ENCODE measurements around the gene FLNC.
A peak's percentile ranks its signal among the peaks of the same experiment; 100 is the strongest.

FLNC gene

DNA sequence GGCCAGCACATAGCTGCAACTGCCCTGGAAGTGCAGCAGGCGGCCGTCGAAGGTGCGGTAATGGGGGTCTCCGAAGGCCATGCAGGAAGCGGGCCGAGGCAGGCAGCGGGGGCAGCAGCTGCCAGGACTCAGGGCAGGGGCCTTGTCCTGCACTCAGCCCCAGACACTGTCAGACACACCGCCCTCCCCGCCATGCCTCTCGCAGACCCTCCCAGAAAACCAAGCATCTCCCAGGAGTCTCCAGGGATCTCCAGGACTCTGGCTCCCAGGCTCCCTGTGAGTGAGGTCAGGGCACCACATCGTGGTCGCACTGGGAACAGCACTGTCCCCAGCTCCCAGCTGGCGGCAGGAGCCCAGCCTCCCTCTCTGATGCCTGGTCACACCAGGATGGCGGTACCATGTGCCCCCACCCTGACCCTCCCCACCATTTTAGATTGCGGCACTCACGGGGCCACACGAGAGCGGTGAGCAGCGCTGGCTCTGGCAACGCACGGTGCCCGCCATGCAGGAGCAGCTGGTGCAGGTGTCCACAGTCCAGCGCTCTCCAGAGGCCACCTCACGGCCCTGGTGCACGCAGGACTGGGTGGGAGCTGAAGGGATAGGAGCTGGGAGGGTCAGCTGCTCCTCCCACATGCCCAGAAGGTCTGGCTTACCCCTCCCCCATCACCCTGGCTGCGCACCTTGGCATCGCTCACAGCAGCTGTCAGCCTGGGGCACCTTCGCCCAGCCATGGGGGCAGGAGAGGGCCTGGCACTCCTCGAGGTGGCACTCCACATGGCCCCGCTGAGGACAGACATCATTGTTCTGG lies 49.9 kb downstream of the FLNC start:
- DNase-seq: peak; percentile 66

DNA sequence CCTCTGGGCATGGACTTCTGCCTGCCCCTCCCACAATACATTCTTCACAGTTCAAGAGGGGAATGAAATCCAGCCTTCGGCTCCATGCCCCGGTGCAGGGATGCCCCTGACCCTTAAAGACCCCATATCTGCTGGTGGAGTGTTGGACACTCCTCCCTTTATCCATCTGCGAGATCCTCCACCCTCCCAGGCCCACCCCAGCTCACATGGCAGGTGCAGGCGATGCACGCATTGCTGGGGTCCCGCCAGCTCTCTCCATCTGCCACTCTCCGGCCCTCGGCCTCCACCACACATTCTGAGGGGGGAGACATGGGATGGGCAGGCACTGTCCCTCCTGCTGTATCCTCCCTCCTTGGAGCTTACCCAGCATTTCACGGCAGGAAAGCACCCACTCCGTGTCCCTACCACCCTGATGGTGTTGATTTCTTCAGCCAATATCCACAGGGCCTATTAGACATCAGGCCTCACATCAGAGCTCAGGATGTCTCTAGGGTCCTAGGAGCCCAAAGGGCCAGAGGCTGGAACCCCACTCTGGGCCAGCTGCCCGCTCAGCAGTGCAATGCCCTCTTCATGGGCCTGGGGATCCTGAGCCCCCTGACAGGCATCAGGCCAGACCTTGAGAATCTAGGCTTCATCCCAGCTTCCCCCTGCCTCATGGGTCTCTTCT lies 50.7 kb downstream of the FLNC start:
- DNase-seq: no peak

DNA sequence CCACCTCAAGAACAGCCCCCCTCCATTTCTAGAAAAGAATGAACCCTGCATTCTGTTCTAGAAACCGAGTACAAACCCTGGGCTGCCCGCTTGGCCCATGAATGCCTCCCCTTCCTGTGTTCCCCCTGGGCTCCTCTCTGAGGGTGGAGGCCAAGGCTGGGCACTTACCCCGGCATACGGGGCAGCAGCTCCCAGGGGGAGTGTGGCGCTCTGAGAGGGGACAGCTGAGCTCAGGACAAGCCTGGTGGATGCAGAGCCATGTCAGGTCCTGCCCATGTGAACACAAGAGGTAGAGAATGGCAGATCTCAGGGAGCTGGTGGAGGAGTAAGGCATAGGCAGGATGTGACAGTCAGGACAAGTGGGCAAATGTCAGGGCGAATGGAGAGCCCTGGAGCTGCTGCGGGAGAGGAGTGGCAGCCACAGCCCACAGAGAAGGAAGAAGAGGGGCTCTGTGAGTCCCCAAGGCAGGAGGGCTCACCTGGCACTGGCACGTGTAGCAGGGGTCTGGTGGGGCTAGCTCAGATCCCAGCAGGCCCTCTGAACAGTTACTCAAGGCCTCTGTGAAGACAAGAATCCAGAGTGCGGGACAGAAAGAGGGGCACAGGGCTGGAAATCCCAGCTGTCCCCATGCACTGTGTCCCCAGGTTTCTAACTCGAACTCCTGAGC lies 51.4 kb downstream of the FLNC start:
- no peak for DNase-seq

DNA sequence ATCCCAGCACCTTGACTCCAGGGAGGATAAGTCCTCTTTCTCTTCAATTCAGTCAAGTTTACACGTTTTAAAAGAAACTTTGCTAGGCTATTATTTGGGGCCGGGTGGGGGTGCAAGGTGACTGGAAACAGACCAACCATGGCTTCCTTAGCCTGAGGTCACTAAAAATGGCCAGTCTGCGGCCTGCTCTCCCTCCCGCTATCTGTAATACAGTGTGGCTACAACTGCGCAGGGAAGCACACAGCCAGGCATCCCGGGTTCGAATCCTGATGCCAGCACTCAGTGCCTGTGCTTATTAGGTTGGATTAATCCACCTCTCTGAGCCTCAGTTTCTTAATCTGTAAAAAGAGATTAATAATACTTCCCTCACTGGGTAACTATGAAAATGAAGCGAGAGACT lies 51.9 kb downstream of the FLNC start:
- DNase-seq: no peak

DNA sequence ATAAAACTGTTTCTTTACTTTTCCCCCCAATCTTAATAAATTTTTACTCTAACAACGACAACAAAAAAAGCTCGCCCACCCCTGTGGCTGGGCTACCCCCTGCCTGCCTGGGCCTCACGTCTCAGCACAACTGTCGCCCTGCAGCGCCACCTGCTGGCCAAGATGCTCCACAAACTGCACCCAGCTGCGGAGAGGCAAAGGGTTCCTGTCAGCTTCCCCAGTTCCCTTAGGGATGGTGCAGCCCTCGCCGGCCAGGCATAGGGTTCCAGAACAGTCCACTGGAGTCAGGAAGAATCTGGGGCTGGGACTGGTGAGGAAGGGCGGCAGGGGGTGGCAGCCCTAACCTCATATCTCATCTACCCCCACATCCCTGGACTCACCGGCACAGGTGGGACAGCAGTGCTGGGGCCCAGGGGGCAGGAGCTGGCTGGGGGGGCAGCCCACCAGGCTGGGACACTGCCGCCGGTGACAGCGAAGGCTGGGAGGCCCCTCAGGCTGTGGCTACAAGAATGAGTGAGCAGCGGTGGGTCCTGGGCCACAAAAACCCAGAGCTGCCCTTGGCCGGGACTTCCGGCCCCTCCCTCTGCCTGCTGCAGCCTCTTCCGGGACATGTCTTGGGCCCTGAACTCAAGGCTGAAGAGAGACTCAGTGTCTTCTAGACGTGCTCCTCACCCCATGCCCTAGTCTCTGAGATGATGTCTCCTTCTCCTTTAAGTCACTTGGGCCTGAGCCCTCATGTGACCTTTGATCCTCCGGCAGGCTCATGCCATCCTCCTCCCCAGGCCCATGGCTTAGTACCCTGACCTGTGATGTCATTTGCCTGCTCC lies 53.6 kb downstream of the FLNC start:
- DNase-seq: peak; percentile 62

DNA sequence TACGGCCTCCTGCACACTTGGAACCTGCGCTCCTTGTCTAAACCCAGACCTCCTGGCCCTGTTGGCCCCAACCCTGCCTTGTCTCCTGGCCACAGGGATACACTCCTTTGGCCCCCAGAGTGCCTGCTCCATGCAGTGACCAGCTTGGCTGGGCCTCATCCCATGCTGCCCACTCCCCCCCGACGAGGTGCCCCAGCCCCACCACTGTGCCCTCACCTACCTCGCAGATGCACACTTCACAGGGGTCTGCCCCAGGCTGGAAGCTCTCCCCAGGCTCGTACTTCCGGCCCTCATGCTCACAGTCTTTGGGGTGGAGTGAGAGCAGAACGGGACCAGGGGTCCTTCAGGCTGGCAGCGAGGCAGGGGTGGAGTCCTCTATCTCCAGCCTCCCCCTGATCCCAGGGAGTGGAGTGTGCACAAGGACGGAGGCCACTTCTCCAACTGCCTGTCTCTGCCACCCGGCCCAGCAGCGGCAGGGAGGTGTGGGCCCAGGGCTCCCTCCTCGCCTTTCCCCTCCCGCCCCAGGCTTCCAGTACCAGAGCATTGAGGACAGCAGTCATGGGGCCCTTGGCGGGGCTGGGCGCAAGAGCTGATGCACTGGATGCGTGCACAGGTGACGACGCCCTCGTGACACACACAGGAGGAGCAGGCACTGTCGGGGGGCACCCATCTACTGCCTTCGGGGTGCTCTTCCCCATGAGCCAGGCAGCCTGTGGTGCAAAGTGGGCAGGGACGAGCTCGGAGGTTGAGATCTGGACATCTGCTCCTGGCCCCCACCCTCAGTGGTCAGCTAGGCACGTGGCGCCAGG lies 54.6 kb downstream of the FLNC start:
- DNase-seq: no peak

DNA sequence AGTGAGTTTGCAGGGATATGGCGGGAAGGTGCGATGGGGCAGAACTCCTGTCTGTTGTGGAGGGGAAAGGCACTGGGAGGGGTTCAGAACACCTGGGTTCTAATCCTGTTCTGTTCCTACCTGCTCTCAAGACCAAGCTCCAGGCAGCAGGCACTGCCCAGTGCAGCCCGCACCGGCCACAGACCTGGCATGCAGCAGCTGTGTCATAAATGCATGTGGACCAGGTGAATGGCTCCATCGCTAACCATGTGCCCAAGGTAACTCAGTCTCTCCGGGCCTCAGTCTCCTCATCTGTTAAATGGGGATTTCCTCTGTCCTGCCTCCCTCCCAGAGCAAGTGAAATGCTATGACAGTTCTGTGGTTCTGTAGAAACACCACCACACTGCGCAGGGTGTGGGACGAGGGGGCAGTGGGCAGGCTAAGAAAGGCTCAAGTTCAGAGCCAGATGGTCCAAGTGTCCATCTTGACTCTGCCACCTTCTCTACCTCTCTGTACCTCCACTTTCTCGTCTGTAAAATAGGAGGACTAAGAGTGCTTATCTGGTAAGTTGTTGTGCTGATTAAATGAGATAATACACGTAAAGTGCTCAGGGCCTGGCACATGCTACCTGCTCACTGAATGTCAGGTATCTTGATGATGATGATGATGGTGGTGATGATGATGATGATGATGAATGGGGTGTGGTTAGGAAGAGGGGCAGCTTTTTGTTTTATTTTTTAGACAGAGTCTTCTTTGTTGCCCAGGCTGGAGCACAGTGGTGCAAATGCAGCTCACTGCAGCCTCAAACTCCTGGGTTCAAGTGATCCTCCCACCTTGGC lies 55.4 kb downstream of the FLNC start:
- no peak for DNase-seq

DNA sequence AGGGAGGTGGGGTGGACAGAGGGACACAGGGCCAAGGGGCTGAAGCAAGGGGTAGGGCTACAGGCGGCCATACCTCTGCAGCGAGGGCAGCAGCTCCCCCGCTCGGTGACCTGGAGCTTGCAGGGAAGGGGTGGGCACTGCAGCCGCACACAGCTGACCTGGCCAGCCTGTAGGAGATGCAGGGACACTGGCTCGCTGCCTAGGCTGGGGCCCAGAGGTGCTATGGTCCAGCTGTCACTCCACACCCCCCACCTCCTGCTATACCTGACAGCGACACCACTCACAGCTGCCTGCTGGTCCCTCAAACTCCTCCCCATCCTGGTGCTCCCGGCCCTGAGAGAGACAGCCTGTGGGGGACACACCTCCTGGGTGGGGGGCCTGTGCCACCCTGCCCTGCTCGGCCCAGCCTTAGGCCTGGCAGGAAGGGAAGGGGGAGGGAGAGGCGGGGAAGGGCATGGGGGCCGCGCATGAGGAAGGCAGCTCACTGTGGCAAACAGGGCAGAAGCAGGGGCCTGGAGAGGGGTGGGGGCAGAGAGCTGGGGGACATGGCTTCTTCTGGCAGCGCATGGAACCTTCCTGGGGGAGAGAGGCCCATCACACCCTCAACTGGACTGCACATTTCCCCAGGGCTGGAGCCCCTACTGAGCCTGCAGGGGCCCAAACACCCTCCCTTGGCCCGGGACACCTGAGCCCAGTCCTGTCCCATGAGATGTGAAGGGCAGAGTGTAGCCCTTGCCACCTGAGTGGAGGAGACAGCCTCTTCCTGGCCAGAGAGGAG lies 56.4 kb downstream of the FLNC start:
- no peak for DNase-seq

DNA sequence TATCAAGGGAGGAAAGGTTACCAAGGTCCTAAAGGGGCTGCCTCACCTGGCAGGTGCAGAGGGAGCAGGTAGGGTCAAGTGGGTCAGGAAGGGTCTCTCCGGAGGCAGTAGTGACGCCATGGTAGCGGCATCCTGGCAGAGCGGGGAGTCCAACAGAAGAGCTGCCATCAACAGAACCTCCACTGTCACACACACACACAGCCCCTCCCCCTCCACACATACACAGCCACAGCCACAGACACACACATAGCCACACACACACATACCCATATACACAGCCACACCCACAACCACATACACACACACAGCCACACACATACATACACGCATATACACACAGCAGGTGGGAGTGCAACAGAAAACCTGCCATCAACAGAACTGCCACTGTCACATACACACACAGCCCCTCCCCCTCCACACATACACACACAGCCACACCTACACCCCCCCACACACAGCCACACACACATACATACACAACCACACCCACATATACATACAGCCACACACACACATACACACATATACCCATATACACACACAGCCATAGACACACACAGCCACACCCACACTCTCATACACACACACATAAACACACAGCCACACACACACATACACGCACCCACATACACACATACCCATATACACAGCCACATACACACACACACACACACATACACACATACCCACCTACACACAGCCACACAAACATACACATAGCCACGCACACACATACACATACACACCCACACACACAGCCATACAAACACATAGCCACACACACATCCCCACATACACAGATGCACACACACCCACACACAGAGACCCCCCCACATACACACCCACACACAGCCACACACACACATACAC lies 57.2 kb downstream of the FLNC start:
- DNase-seq: no peak

DNA sequence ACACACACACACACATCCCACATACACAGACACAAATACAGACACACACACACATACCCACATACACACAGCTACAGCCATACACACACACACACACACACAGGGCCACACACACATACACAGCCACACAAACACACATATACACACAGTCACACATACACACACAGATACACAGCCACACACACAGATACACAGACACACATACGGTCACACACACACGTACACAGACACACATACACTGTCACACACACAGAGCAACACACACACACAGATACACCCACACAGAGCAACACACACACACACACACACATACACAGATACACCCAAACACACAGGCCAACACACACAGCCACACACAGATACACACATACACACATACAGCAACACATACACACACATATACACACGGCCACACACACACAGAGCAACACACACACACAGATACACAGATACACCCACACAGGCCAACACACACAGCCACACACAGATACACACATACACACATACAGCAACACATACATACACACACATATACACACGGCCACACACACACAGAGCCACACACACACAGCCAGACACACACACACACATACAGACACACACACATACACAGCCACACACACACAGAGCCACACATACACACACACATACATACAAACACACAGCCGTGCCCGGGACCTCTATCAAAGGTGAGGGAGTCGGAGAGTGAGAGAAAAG lies 58.0 kb downstream of the FLNC start:
- DNase-seq: no peak

DNA sequence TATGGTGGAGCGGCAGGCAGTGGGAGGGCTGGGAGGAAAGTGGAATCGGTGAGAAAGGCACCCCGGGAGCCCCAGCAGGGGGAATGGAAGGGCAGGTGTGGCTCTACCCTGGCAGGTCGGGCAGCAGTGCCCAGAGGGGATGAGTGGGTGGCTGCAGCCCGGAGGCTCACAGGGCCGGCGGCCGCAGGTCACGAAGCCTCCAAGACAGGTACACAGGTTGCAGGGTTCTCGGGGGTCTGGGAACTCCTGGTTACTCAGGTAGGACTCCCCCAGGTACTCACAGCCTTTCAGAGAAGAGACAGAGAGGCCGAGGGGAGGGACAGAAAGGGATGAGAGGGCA lies 58.5 kb downstream of the FLNC start:
- no peak for DNase-seq

DNA sequence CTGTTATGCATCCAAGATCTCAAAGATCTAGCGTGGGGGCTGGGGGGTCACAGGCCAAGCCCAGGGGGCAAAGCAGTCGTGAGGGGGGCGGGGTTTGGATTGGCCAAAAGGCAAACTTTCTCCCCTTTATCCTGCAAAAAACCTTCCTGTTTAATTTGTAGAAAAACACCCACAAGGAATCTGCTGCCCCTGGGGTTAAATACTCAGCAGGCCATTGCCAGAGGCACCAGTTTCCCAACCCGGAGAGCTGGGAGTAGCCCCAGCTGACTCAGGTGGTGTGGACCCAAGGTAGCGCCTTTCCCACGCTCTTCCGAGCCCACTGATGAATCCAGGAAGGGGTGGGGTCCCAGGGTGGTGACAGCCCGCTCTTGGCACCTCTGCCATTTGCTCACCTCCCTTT lies 58.9 kb downstream of the FLNC start:
- no peak for DNase-seq

DNA sequence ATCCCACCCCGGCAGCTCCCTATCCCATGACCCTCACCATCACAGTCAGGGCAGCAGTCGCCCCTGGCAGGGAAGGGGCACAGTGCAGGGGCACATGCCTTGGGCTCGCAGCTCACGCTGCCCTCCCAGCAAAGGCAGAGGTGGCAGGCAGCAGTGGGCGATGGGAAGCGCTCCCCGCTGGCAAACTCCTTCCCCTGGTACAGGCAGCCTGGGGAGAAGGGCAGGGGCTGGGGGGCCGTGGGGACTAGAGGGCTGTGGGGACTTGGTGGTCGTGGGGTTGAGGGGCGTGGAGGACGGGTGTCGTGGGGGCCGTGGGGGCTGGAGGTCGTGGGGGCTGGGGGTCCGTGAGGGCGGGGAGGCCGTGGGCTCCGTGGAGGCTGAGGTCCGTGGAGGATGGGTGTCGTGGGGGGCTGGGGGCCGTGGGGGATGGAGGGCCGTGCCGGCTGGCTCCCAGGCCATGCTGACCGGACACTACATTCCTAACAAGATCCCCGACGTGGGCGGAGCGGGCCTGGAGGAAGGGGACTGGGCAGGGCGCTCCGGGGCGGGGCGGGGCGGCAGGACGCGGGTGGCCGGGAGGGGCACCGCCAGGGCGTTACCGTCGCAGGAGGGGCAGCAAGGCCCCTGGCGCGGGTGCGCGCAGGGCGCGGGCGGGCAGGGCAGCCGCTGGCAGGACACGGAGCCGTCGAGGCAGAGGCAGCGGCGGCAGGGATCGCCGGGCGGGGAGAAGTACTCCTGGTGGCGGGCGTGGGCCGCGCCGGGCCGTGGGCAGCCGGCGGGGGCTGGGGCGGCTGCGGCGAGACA lies 60.3 kb downstream of the FLNC start:
- no peak for DNase-seq

DNA sequence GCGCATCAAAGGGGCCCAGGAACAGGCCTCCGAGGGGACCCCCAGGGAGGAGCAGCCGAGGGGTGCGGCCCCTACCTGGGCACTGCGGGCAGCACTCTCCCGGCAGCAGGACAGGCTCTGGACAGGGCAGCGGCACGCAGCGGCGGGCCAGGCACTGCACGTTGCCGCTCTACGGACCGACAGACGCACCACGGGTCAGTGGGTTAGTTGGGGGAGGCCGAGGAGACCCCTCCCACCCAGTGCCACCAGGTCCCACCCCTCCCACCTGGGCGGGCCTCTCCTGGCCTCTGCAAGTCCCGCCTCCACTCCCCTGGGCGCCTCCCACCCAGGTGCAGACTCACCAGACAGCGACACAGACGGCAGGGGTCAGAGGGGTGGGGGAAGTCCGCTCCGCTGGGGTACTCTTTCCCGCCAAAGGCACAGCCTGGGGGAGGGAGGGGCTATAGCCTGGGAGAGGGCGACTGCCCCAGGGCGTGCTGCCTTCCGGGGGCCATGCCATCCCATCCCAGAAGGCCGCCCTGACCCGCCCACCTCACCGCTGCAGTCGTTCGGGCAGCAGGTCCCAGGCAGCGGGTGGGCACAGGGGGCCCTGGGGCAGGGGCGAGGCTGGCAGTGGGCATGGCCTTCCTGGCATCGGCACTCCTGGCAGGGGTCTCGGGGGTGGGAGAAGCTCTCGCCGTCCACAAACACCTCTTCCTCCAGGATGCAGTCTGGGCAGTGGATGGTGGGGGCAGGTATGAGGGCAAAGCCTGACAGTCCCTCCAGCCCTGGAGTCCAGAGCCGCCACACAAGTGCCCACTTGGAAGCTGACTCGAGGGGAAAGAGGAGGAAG lies 61.1 kb downstream of the FLNC start:
- DNase-seq: no peak

DNA sequence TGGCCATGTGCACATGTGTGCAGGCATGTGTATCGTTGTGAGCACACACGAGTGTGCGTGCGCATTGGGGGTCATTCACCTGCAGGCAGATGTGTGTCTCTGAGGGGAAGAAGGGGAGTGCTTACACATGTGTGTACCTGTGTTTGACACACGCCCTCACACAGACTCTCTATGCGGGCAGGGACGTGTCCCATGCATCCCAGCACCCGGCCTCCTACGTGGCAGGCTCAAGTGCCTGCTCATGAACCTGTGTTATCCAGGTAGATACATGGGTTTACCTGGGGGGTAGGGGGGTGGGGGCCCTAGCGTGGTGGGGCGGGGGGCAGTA lies 61.7 kb downstream of the FLNC start:
- no peak for DNase-seq

DNA sequence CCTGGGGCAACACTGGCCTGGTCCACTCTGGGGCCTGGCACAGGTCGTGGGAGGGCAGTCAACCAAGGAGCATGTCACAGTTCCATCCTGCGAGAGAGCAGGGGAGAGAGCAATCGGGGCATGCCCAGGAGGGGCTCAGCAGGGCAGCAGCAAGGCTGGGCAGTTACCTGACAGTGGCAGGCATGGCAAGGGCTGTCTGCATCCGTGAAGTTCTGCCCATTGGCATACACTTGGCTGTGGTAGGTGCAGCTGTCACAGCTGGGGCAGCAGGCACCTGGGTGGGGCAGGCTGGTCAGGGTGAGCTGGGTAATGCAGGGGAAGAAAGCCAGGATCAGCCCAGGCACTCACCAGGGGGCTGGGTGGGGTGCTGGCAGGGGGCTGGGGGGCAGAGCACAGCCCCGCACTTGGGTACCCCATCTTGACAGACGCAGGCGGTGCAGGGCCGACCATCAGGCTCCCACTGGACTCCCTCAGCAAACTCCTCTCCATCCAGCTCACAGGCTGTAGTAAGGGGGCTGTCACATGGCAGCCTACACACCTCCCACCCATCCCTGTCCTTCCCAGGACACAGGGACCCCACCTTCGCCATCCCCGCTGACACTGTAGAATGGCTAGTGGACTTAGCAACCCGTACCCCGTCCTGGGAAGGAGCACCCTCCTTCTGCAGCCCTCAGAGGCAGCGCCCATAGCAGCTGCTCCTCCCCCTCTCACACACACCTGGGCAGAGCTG lies 62.5 kb downstream of the FLNC start:
- DNase-seq: no peak
